ENCODE data around the gene MANEAL. TPM values are rescaled to one million over a fixed set of nuclear protein-coding genes. Genes with fewer than 3 reads are reported as not detected.

MANEAL gene
- total RNA-seq, 6 experiments from 2014 or later, result 3.2 to 9.4 (median 5.4) TPM

GRCh38 chr1:37759451-37759850 lies 34.2 kb upstream of the MANEAL start:
- ATAC-seq, result no peak
- H3K27me3 ChIP-seq, result peaks cover 0 to 10% of the 10 kb centered on the region in 2 donors
- no peak overlapping the region for H3K4me3 ChIP-seq
- DNase-seq, result peak in 1 of 3 donors; percentile 0
- H3K36me3 ChIP-seq, result no peaks in the 10 kb centered on the region
- TF ChIP-seq, protein P1, sequence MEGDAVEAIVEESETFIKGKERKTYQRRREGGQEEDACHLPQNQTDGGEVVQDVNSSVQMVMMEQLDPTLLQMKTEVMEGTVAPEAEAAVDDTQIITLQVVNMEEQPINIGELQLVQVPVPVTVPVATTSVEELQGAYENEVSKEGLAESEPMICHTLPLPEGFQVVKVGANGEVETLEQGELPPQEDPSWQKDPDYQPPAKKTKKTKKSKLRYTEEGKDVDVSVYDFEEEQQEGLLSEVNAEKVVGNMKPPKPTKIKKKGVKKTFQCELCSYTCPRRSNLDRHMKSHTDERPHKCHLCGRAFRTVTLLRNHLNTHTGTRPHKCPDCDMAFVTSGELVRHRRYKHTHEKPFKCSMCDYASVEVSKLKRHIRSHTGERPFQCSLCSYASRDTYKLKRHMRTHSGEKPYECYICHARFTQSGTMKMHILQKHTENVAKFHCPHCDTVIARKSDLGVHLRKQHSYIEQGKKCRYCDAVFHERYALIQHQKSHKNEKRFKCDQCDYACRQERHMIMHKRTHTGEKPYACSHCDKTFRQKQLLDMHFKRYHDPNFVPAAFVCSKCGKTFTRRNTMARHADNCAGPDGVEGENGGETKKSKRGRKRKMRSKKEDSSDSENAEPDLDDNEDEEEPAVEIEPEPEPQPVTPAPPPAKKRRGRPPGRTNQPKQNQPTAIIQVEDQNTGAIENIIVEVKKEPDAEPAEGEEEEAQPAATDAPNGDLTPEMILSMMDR (IDR thresholded peaks at IDR 0.05), result no peak
- no peak for TF ChIP-seq POLR2A (IDR thresholded peaks at IDR 0.05)
- no peak overlapping the region for H3K27ac ChIP-seq
- H3K4me1 ChIP-seq, result no peaks in the 10 kb centered on the region
- 46% methylated on average over 2 of the region's 2 CpGs for WGBS (ENCODE audit: insufficient coverage, low coverage, low lambda C conversion rate, missing lambda C conversion rate)
- no peaks in the 10 kb centered on the region for H3K9me3 ChIP-seq
- intact Hi-C loops (cut with DNase I), result no loop called here

GRCh38 chr1:37761416-37762095 lies 32.1 kb upstream of the MANEAL start:
- DNase-seq (peak in 1 of 3 donors; percentile 39), ATAC-seq (no peak)
- Histone ChIP-seq H3K27ac (no peak overlapping the region), H3K4me1 (no peaks in the 10 kb centered on the region), H3K4me3 (no peak overlapping the region), H3K27me3 (peaks cover 0 to 19% of the 10 kb centered on the region in 2 donors), H3K9me3 (no peaks in the 10 kb centered on the region), H3K36me3 (no peaks in the 10 kb centered on the region)
- no peak for TF ChIP-seq POLR2A (IDR thresholded peaks at IDR 0.05)
- TF ChIP-seq, protein P1 (IDR thresholded peaks at IDR 0.05), result no peak
- intact Hi-C loops (cut with DNase I), result no loop called here
- 43% methylated on average over 19 of the region's 68 CpGs for WGBS (ENCODE audit: insufficient coverage, low coverage, low lambda C conversion rate, missing lambda C conversion rate)

GRCh38 chr1:37762516-37762915 lies 31.1 kb upstream of the MANEAL start:
- intact Hi-C loops (cut with DNase I), result no loop called here
- WGBS (ENCODE audit: insufficient coverage, low coverage, low lambda C conversion rate, missing lambda C conversion rate), result 20% methylated on average over 2 of the region's 2 CpGs
- H3K9me3 ChIP-seq, result no peaks in the 10 kb centered on the region
- H3K4me1 ChIP-seq, result no peaks in the 10 kb centered on the region
- DNase-seq (peak in 1 of 3 donors; percentile 3), ATAC-seq (no peak)
- H3K4me3 ChIP-seq, result no peak overlapping the region
- H3K27ac ChIP-seq, result no peak overlapping the region
- TF ChIP-seq, protein P1 (IDR thresholded peaks at IDR 0.05), result no peak
- H3K36me3 ChIP-seq, result no peaks in the 10 kb centered on the region
- peaks cover 0 to 19% of the 10 kb centered on the region in 2 donors for H3K27me3 ChIP-seq

- TF ChIP-seq, protein P1 (IDR thresholded peaks at IDR 0.05), result no peak
- no peak for TF ChIP-seq POLR2A (IDR thresholded peaks at IDR 0.05)
- Histone ChIP-seq H3K36me3 (no peaks in the 10 kb centered on the region), H3K27me3 (peaks cover 0 to 19% of the 10 kb centered on the region in 2 donors), H3K4me3 (no peak overlapping the region), H3K27ac (no peak overlapping the region), H3K9me3 (no peaks in the 10 kb centered on the region), H3K4me1 (no peaks in the 10 kb centered on the region)
- ATAC-seq (no peak), DNase-seq (no peak)
- WGBS (ENCODE audit: insufficient coverage, low coverage, low lambda C conversion rate, missing lambda C conversion rate), result 17% methylated on average over 18 of the region's 25 CpGs
- intact Hi-C loops (cut with DNase I), result no loop called here
Measured at GRCh38 chr1:37763791-37764413, 29.7 kb upstream of the MANEAL start.

Measured in right lobe of liver (tissue), 6 donors.